ENCODE results near the gene PDE2A.

Gene PDE2A

GRCh38 chr11:72653649-72654048 is 20.6 kb downstream of the PDE2A start:
- no peak for TF ChIP-seq CTCF (IDR thresholded peaks at IDR 0.05; ENCODE audit: insufficient read depth, low read length, poor library complexity, severe bottlenecking)
- Histone ChIP-seq H3K27me3 (replicated peaks; ENCODE audit: control insufficient read depth, insufficient read depth, low read length) (no peaks in the 10 kb centered on the region; the same call in 1 of the 2 replicates), H3K4me3 (replicated peaks; ENCODE audit: low read depth, low read length) (no peak overlapping the region), H3K36me3 (ENCODE audit: control insufficient read depth, insufficient read depth, low read length) (no peaks in the 10 kb centered on the region)
- no peak for DNase-seq (ENCODE audit: extremely low read depth, insufficient read length)

- no peak for TF ChIP-seq CTCF (IDR thresholded peaks at IDR 0.05; ENCODE audit: insufficient read depth, low read length, poor library complexity, severe bottlenecking)
- Histone ChIP-seq H3K27me3 (replicated peaks; ENCODE audit: control insufficient read depth, insufficient read depth, low read length) (no peaks in the 10 kb centered on the region; the same call in 1 of the 2 replicates), H3K4me3 (replicated peaks; ENCODE audit: low read depth, low read length) (no peak overlapping the region), H3K36me3 (ENCODE audit: control insufficient read depth, insufficient read depth, low read length) (no peaks in the 10 kb centered on the region)
- no peak for DNase-seq (ENCODE audit: extremely low read depth, insufficient read length)
These were observed 21.2 kb downstream of the PDE2A start for GRCh38 chr11:72652873-72653630.

- no peaks in the 10 kb centered on the region; the same call in 1 of the 2 replicates for H3K27me3 ChIP-seq (replicated peaks; ENCODE audit: control insufficient read depth, insufficient read depth, low read length)
- no peak overlapping the region for H3K4me3 ChIP-seq (replicated peaks; ENCODE audit: low read depth, low read length)
- no peak for DNase-seq (ENCODE audit: extremely low read depth, insufficient read length)
- no peaks in the 10 kb centered on the region for H3K36me3 ChIP-seq (ENCODE audit: control insufficient read depth, insufficient read depth, low read length)
- TF ChIP-seq CTCF (IDR thresholded peaks at IDR 0.05; ENCODE audit: insufficient read depth, low read length, poor library complexity, severe bottlenecking), result no peak
These were observed 22.1 kb downstream of the PDE2A start for GRCh38 chr11:72652133-72652532.

GRCh38 chr11:72649215-72649976 is 24.8 kb downstream of the PDE2A start:
- TF ChIP-seq CTCF (IDR thresholded peaks at IDR 0.05; ENCODE audit: insufficient read depth, low read length, poor library complexity, severe bottlenecking), result no peak
- no peaks in the 10 kb centered on the region; the same call in 1 of the 2 replicates for H3K27me3 ChIP-seq (replicated peaks; ENCODE audit: control insufficient read depth, insufficient read depth, low read length)
- DNase-seq (ENCODE audit: extremely low read depth, insufficient read length), result no peak
- no peaks in the 10 kb centered on the region for H3K36me3 ChIP-seq (ENCODE audit: control insufficient read depth, insufficient read depth, low read length)
- H3K4me3 ChIP-seq (replicated peaks; ENCODE audit: low read depth, low read length), result no peak overlapping the region

GRCh38 chr11:72648384-72649136 is 25.7 kb downstream of the PDE2A start:
- no peaks in the 10 kb centered on the region for H3K27me3 ChIP-seq (replicated peaks; ENCODE audit: control insufficient read depth, insufficient read depth, low read length)
- H3K4me3 ChIP-seq (replicated peaks; ENCODE audit: low read depth, low read length), result no peak overlapping the region
- no peak for TF ChIP-seq CTCF (IDR thresholded peaks at IDR 0.05; ENCODE audit: insufficient read depth, low read length, poor library complexity, severe bottlenecking)
- H3K36me3 ChIP-seq (ENCODE audit: control insufficient read depth, insufficient read depth, low read length), result no peaks in the 10 kb centered on the region
- no peak for DNase-seq (ENCODE audit: extremely low read depth, insufficient read length)
